Neutrophil (primary cell): Measurements from ENCODE around the gene CLVS2.

Experiments
- H3K27ac ChIP-seq: fragments of 200-600 bp; sonication (generic); 2 replicates; pipeline ENCODE4 v1.5.1; 2016; ENCODE audit warnings: mild to moderate bottlenecking, moderate library complexity
- H3K27me3 ChIP-seq: fragments of 200-600 bp; sonication (generic); 2 replicates; pipeline ENCODE4 v1.6.0; 2016; ENCODE audit warnings: mild to moderate bottlenecking
- H3K36me3 ChIP-seq: fragments of 200-600 bp; sonication (generic); 2 replicates; pipeline ENCODE4 v1.5.1; 2017
- H3K4me1 ChIP-seq, 2 experiments: fragments of 200-600 bp in 1 of 2; sonication (generic) in 1 of 2; 1 replicate in 1 of 2; 2 replicates in 1 of 2; pipeline versions ENCODE4 v1.5.1 to v1.6.1; 2013 to 2016; ENCODE audit warnings: low read depth in 1 of 2, low read length in 1 of 2, mild to moderate bottlenecking in 1 of 2, moderate library complexity in 1 of 2; ENCODE audit not compliant: control insufficient read depth in 1 of 2, insufficient read depth in 1 of 2
- H3K4me3 ChIP-seq, 2 experiments: fragments of 200-600 bp in 1 of 2; sonication (generic) in 1 of 2; 1 replicate in 1 of 2; 2 replicates in 1 of 2; pipeline ENCODE4 v1.5.1; 2013 to 2016; ENCODE audit warnings: low read depth in 1 of 2, low read length in 1 of 2, mild to moderate bottlenecking in 1 of 2, moderate library complexity in 1 of 2
- H3K9me3 ChIP-seq: fragments of 200-600 bp; sonication (generic); 2 replicates; pipeline ENCODE4 v1.5.1; 2016
- CTCF ChIP-seq: fragments of 200-600 bp; sonication (generic); IDR thresholded peaks from 2 replicates; pipeline ENCODE4 v1.5.1; 2016; ENCODE audit warnings: antibody characterized with exemption

CLVS2 gene

GRCh38 chr6:123042401-123042800, 46.4 kb downstream of the CLVS2 start:
- TF ChIP-seq CTCF, result no peak
- no peaks in the 10 kb centered on the region for H3K36me3 ChIP-seq
- H3K9me3 ChIP-seq, result no peaks in the 10 kb centered on the region
- H3K4me1 ChIP-seq, result no peaks in the 10 kb centered on the region
- no peak overlapping the region for H3K4me3 ChIP-seq
- no peaks in the 10 kb centered on the region for H3K27me3 ChIP-seq
- no peak overlapping the region for H3K27ac ChIP-seq

- H3K36me3 ChIP-seq, result no peaks in the 10 kb centered on the region
- H3K4me1 ChIP-seq, result no peaks in the 10 kb centered on the region
- H3K9me3 ChIP-seq, result no peaks in the 10 kb centered on the region
- no peak overlapping the region for H3K4me3 ChIP-seq
- H3K27me3 ChIP-seq, result no peaks in the 10 kb centered on the region
- no peak for TF ChIP-seq CTCF
- H3K27ac ChIP-seq, result no peak overlapping the region
Measured at GRCh38 chr6:123044341-123044860, 48.4 kb downstream of the CLVS2 start.

- TF ChIP-seq CTCF, result no peak
- Histone ChIP-seq H3K4me1 (no peaks in the 10 kb centered on the region), H3K27me3 (no peaks in the 10 kb centered on the region), H3K4me3 (no peak overlapping the region), H3K36me3 (no peaks in the 10 kb centered on the region), H3K9me3 (no peaks in the 10 kb centered on the region), H3K27ac (no peak overlapping the region)
Measured at GRCh38 chr6:123053602-123054225, 57.7 kb downstream of the CLVS2 start.

GRCh38 chr6:123055256-123055655, 59.2 kb downstream of the CLVS2 start:
- H3K27me3 ChIP-seq, result no peaks in the 10 kb centered on the region
- no peak for TF ChIP-seq CTCF
- no peak overlapping the region for H3K4me3 ChIP-seq
- no peaks in the 10 kb centered on the region for H3K36me3 ChIP-seq
- H3K27ac ChIP-seq, result no peak overlapping the region
- H3K4me1 ChIP-seq, result no peaks in the 10 kb centered on the region
- no peaks in the 10 kb centered on the region for H3K9me3 ChIP-seq

- Histone ChIP-seq H3K9me3 (no peaks in the 10 kb centered on the region), H3K4me1 (no peaks in the 10 kb centered on the region), H3K36me3 (no peaks in the 10 kb centered on the region), H3K27me3 (no peaks in the 10 kb centered on the region), H3K4me3 (no peak overlapping the region), H3K27ac (no peak overlapping the region)
- no peak for TF ChIP-seq CTCF
Measured at GRCh38 chr6:123062670-123063069, 66.6 kb downstream of the CLVS2 start.
